T-helper 2 cell (primary cell): Measurements from ENCODE around the gene RPL15.

ENCODE experiments used
- DNase-seq, 5 experiments: peaks; one replicate each; pipeline versions ENCODE4 v3.0.0 to v3.0.0-alpha.2; 2012 to 2022

RPL15 gene

DNA sequence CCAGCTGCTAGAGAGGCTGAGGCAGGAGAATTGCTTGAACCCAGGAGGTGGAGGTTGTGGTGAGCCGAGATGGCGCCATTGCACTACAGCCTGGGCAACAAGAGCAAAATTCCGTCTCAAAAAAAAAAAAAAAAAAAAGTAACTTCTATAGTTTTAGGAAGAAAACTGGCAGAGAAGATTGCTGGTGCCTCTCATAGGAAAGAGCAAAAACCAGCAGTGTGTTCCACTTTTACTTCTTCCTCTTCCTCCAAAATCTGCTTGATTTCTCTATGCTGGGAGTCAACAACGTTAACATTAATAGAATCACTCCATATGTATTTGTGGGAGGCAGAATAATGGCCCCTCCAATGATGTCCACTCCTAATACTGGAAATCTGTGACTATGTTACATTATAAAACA lies 15.6 kb downstream of the RPL15 start:
- DNase-seq: no peak

DNA sequence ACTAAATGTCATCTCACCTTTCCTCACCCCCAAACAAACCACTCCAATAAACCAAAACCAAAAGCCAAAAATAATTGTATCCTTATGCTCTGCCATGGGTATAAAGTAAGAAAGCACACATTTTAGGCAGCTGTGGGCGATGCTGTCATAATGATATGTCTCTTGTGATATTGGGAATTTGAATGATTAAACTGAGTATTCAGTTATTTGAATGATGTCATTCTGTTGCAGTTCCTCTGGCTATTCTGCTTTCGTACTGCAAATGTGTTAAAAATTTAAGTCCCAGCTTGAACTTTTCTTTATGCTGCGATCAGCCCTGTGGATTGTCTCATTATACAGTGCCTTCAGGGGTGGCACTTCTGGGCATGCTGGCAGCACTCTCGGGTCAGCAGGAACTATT lies 17.3 kb downstream of the RPL15 start:
- no peak for DNase-seq

DNA sequence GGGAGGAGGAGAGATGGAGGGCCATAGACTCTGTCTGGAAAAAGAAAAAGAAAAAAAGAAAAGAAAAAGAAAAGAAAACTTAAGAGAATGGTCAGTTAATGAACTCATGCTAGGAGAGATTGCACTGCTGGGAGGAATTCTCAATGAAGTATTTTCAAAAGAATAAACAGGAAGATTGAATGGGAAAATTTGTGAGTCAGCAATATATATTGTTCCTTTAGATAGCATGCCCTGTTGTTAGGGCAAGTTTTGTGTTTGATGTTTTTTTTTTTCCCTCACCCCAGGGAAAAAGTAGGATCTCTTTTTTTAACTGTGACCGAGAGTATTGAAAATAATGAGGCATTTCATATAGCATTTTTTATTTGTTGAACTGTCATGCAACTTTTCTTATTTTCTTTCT lies 20.4 kb downstream of the RPL15 start:
- DNase-seq: no peak

DNA sequence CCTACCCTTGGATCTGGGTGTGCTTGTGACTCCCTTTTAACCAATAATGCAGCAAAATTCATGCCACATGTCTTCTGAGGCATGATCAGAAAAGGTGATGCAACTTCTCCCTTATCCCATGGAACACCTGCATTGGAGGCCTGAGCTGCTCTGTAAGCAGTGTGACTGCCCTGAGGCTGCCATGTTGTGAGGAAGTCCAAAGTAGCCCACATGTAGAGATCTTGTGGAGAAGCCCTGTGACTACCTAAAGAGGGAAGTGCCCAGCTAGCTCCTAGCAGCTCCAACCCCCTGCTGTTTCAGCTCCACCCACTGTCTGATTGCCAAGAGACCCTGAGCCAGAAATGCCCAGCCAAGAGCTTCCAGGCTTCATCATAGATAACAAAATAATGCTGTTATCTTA lies 21.8 kb downstream of the RPL15 start:
- no peak for DNase-seq

- DNase-seq: no peak
Measured at GRCh38 chr3:23940775-23941174, 23.8 kb downstream of the RPL15 start.

DNA sequence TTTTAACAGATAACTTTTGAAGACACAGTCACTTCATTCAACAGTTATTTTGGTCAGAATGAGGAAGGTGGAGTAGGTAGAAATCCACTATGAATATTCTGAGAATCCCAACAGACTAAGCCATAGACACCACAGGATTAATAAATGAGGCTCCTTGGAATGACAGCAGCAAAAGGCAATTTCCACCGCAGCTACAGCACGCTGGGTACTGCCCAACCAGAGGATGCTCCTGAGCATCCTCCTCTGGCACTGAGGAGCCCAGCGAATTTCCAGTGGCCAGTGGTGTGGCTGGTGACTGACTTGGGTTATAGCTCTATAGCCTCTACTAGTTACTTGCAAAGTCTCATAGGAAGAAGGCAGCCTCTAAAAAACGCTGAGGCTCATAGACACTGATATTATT lies 24.5 kb downstream of the RPL15 start:
- DNase-seq: no peak

DNA sequence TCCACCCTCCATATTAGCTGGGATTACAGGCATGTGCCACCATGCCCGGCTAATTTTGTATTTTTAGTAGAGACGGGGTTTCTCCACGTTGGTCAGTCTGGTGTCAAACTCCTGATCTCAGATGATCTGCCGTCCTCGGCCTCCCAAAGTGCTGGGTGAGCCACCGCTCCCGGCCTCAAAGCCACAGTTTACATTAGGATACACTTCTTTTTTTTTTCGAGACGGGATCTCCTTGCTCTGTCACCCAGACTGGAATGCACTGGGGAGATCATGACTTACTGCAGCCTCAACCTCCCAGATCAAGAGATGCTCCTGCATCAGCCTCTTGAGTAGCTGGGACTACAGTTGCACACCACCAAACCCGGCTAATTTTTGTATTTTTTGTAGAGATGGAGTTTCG lies 25.6 kb downstream of the RPL15 start:
- DNase-seq: no peak

GRCh38 chr3:23944007-23944783 lies 27.3 kb downstream of the RPL15 start:
- no peak for DNase-seq

- DNase-seq: peak; percentile 56 to 90 (median 77)
Measured at GRCh38 chr3:23944861-23945662, 28.1 kb downstream of the RPL15 start, which contains the start of gene NR1D2. TSS of gene NR1D2 (plus strand) at chr3:23945286. CDS start at chr3:23945579, 293 bp downstream.

- no peak for DNase-seq
Measured at GRCh38 chr3:23945663-23945912, 28.7 kb downstream of the RPL15 start.

GRCh38 chr3:23945913-23946687 lies 29.2 kb downstream of the RPL15 start:
- DNase-seq: peak; percentile 96 to 98 (median 97)

DNA sequence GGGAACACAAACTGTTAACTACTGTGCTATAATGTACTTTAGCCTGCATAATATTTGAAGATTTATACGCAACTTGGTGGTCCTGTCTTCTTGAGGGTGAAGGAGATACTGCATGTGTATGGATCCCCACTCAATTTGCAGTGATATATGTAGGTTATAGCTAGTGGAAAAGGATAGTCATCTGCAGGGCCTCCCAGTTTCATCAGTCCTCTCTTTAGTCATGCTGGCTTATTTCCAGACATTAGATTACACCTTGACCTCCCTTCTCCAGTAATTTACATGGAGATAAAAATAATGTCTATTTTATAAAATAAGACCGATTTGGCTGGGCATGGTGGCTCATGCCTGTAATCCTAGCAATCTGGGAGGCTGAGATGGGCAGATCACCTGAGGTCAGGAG lies 31.8 kb downstream of the RPL15 start:
- no peak for DNase-seq

DNA sequence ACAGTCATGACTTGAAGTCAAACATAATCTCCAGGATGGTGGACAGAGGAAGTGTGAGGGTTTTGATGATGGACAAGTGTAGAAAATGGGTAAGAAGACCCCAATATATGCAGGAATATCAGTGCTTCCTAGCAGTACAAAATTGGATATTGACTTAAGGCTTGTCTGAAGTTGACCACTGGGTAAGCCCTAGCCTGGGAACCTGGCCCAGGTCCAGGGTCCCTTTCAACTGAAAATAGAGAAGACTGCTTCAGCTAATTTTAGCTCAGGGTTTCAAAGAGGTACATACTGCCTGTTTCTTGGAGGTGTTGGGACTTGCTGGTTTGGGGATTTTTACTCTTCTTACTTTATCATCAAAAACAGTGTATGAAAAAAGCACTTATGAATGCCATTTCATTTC lies 32.9 kb downstream of the RPL15 start:
- DNase-seq: no peak

- DNase-seq: peak in 1 of 5 experiments; percentile 15
Measured at GRCh38 chr3:23950293-23950692, 33.4 kb downstream of the RPL15 start.

GRCh38 chr3:23952646-23953045 lies 35.7 kb downstream of the RPL15 start:
- no peak for DNase-seq

DNA sequence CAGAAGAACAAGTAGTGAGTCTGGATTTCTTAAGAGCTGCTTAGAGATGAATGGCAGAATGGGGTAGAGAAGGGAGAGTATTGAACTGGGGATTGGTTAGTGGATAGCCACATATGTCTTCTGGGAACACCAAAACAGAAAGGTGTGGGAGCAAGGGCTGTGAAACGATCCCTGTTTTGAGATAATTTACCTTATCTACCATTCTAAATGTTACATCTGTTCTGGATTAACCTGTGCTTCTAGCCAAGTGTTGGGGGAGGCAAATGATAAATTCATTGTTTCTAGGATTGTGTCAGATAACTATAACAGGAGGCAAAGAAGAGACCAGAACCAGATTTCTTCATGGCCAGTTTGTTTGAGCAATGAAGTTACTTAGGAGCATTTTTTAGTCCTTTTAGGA lies 36.6 kb downstream of the RPL15 start:
- DNase-seq: no peak

DNA sequence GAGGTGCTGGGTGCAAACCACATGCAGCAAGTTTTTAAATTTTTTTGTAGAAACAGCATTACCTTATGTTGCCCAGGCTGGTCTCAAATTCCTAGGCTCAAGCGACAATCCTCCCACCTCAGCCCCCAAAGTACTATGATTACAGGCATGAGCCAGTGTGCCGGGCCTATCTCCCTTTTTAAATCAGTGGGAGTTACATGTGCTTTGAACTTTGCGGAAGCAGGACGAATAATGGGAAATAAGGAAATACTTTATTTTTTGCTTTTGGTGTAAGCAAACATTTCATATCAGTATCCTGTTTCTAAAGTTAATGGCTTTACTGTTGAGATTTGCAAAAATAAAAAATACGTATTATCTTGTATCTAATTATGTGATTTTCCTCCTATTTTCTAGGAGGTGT lies 37.2 kb downstream of the RPL15 start:
- no peak for DNase-seq

GRCh38 chr3:23956701-23957100 lies 39.8 kb downstream of the RPL15 start:
- no peak for DNase-seq

GRCh38 chr3:23959135-23959900 lies 42.4 kb downstream of the RPL15 start:
- DNase-seq: peak in 1 of 5 experiments; percentile 26

DNA sequence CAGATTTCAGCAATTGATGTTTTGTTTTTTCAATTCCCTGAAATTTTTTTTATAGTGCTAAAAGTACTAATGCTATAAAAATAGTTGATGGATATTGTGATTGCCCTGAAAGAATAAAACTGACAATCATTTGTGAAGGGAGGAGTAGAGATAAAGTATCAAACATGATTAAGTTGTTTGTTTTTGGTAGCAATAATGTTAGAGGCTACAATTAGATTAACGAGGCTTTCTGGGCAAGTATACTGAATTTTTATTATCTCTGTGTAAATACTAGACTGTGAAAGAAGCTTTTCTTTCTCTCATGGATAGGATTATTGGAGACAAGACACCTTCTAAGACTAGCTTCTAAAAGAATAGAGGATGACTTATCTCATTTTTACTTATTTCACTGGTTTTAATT lies 43.7 kb downstream of the RPL15 start:
- DNase-seq: no peak

GRCh38 chr3:23961066-23961465 lies 44.1 kb downstream of the RPL15 start:
- no peak for DNase-seq

- DNase-seq: no peak
Measured at GRCh38 chr3:23961913-23962312, 45.0 kb downstream of the RPL15 start.
